H1 (cell line): ENCODE results near the gene CDC42EP4. TPM values are rescaled to one million over a fixed set of nuclear protein-coding genes. Genes with fewer than 3 reads are reported as not detected.

Experiments used
- ASH2L ChIP-seq: fragments of 200-600, 300-600 bp; sonication (generic); IDR thresholded peaks from one replicate; pipeline ENCODE4 v1.7.1; 2017; ENCODE audit warnings: low read length
- CHD7 ChIP-seq: fragments of 300-600 bp; sonication (generic); IDR thresholded peaks from 2 replicates; pipeline ENCODE4 v1.7.1; 2012; ENCODE audit warnings: low read length, moderate library complexity, mild to moderate bottlenecking, inconsistent platforms; ENCODE audit not compliant: insufficient replicate concordance
- HDAC6 ChIP-seq: IDR thresholded peaks from one replicate; pipeline ENCODE4 v1.7.1; 2012; ENCODE audit warnings: low read depth, mild to moderate bottlenecking, inconsistent platforms, low read length, moderate library complexity
- NRF1 ChIP-seq: IDR thresholded peaks from 2 replicates; pipeline ENCODE4 v1.6.1; 2011; ENCODE audit warnings: mild to moderate bottlenecking, low read depth, low read length, improper control_type of control experiment
- POLR2A ChIP-seq, 2 experiments: IDR thresholded peaks; 1 replicate in 1 of 2; 2 replicates in 1 of 2; pipeline ENCODE4 v1.6.1; 2011; ENCODE audit warnings: low read depth in 2 of 2, low read length in 2 of 2, mild to moderate bottlenecking in 2 of 2; ENCODE audit errors: control extremely low read depth in 1 of 2
- SIRT6 ChIP-seq: IDR thresholded peaks from one replicate; pipeline ENCODE4 v1.7.1; 2012; ENCODE audit warnings: low read length, inconsistent platforms
- SRF ChIP-seq: IDR thresholded peaks from 2 replicates; pipeline ENCODE4 v1.6.1; 2011; ENCODE audit warnings: mild to moderate bottlenecking, low read depth, low read length, moderate library complexity
- TAF7 ChIP-seq: optimal IDR thresholded peaks from 2 replicates; pipeline ENCODE3; 2011; ENCODE audit warnings: low read depth, mild to moderate bottlenecking, inconsistent platforms, low read length, moderate library complexity, borderline replicate concordance
- TBP ChIP-seq: IDR thresholded peaks from 2 replicates; pipeline ENCODE4 v1.6.1; 2011; ENCODE audit warnings: low read depth, low read length, improper control_type of control experiment
- polyA plus RNA-seq, 7 experiments: library from polyadenylated mRNA; depleted of rRNA in 3 of 7; stranded (reverse) in 5 of 7; unstranded in 2 of 7; fragments of >200 nt in 5 of 7; fragments of 200-250 nt in 2 of 7; gene quantifications; 1 replicate in 5 of 7; 2 replicates in 1 of 7; 4 replicates in 1 of 7; pipeline versions ENCODE4 v1.2.1 to v1.2.3, GENCODE V29; 2011 to 2013; ENCODE audit warnings: missing spikeins in 2 of 7, mixed read lengths in 2 of 7
- total RNA-seq: library from RNA; stranded (reverse); fragmentation: NEBNext Ultra II Directional; extraction: Animal tissue kit (Norgen Biotek cat#: 25700); gene quantifications from 2 replicates; pipeline ENCODE4 v1.2.1, GENCODE V29; 2021

CDC42EP4 gene
- total and polyA plus RNA-seq, 2 of the 8 experiments (the other 6 are each of a cell fraction or from before 2014, with no cell fraction given) = 8.8 to 12.6 TPM

GRCh38 chr17:73285916-73286862 is 25.6 kb downstream of the CDC42EP4 start (continued):
- TF ChIP-seq NRF1 (no peak), SRF (no peak), CHD7 (no peak), SIRT6 (no peak), TBP (no peak), TAF7 (no peak), POLR2A (IDR thresholded peaks at IDR 0.05; ENCODE audit: control extremely low read depth in 1 of 2, low read depth in 2 of 2, low read length in 2 of 2) (no peak), HDAC6 (no peak), ASH2L (no peak)
- TF ChIP-seq, all 59 proteins: peak for 0
